Sigmoid colon (tissue), 3 donors: ENCODE data around the gene DPM2.

Experiments used
- CTCF ChIP-seq, 4 experiments: fragments of 450-650 bp in 3 of 4; fragments of 200-600 bp in 1 of 4; IDR thresholded peaks; one replicate each; pipeline ENCODE4 v1.5.1; 2016 to 2019; ENCODE audit warnings: antibody characterized with exemption in 4 of 4, mild to moderate bottlenecking in 3 of 4, moderate library complexity in 2 of 4
- POLR2A ChIP-seq, 2 donors: fragments of 450-650 bp; IDR thresholded peaks; one replicate each; pipeline ENCODE4 v1.6.1; 2016; ENCODE audit warnings: antibody characterized with exemption in 2 of 2, mild to moderate bottlenecking in 2 of 2, moderate library complexity in 2 of 2

DNA sequence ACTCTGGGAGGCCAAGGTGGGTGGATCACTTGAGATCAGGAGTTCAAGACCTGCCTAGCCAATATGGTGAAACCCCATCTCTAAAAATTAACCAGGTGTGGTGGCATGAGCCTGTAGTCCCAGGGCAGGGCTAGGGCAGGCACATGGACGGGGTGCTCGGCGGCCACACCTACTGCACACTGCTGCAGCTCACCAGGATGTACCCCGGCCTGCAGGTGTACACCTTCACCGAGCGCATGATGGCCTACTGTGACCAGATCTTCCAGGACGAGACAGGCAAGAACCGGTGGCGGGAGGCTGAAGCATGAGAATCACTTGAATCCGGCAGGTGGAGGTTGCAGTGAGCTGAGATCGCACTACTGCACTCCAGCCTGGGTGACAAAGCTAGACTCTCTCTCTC lies 24.0 kb downstream of the DPM2 start:
- no peak for TF ChIP-seq CTCF (IDR thresholded peaks at IDR 0.05)
- no peak for TF ChIP-seq POLR2A (IDR thresholded peaks at IDR 0.05)
